ENCODE measurements around the gene DRD2.

Gene DRD2

GRCh38 chr11:113440816-113441215 is 34.4 kb downstream of the DRD2 start:
- no peak for DNase-seq

GRCh38 chr11:113436672-113437252 is 38.4 kb downstream of the DRD2 start:
- no peak for DNase-seq

GRCh38 chr11:113435190-113435968 is 39.8 kb downstream of the DRD2 start:
- DNase-seq: no peak

- no peak for DNase-seq
Measured at GRCh38 chr11:113431746-113432145, 43.5 kb downstream of the DRD2 start.

GRCh38 chr11:113426686-113427085 is 48.5 kb downstream of the DRD2 start:
- DNase-seq: no peak

GRCh38 chr11:113420808-113421207 is 54.4 kb downstream of the DRD2 start:
- DNase-seq: no peak

GRCh38 chr11:113419454-113420003 is 55.7 kb downstream of the DRD2 start:
- DNase-seq: no peak

- DNase-seq: no peak
Measured at GRCh38 chr11:113417428-113417827, 57.8 kb downstream of the DRD2 start.

GRCh38 chr11:113415343-113415742 is 59.9 kb downstream of the DRD2 start:
- no peak for DNase-seq

GRCh38 chr11:113412675-113413074 is 62.5 kb downstream of the DRD2 start:
- DNase-seq: no peak

- no peak for DNase-seq
Measured at GRCh38 chr11:113411536-113411935, 63.7 kb downstream of the DRD2 start.

- no peak for DNase-seq
Measured at GRCh38 chr11:113410414-113411135, 64.6 kb downstream of the DRD2 start.

- DNase-seq: no peak
Measured at GRCh38 chr11:113409526-113409925, 65.7 kb downstream of the DRD2 start.

GRCh38 chr11:113408887-113409286 is 66.3 kb downstream of the DRD2 start:
- no peak for DNase-seq

- DNase-seq: no peak
Measured at GRCh38 chr11:113408206-113408605, 67.0 kb downstream of the DRD2 start.

GRCh38 chr11:113407163-113407562 is 68.0 kb downstream of the DRD2 start:
- DNase-seq: no peak

- DNase-seq: no peak
Measured at GRCh38 chr11:113405724-113406478, 69.3 kb downstream of the DRD2 start.

- no peak for DNase-seq
Measured at GRCh38 chr11:113404859-113405430, 70.3 kb downstream of the DRD2 start.

- no peak for DNase-seq
Measured at GRCh38 chr11:113401718-113402117, 73.5 kb downstream of the DRD2 start.

- DNase-seq: no peak
Measured at GRCh38 chr11:113400631-113401230, 74.5 kb downstream of the DRD2 start.

GRCh38 chr11:113398669-113399430 is 76.3 kb downstream of the DRD2 start:
- DNase-seq: no peak

Data from islet precursor cell (in vitro differentiated cells).